SK-N-MC (cell line): Measurements from ENCODE around the gene SNAPC2.

Experiments used
- EZH2 ChIP-seq: fragments of 200-600 bp; sonication (generic); IDR thresholded peaks from one replicate; pipeline ENCODE4 v1.6.1; 2017; ENCODE audit warnings: antibody characterized with exemption
- POLR2AphosphoS5 ChIP-seq: IDR thresholded peaks from 2 replicates; pipeline ENCODE4 v1.6.1; 2012; ENCODE audit warnings: mild to moderate bottlenecking, low read depth, low read length, borderline replicate concordance

GRCh38 chr19:7971553-7972520 is 51.7 kb downstream of the SNAPC2 start:
- TF ChIP-seq EZH2 = no peak
- no peak; the same call in 1 of the 2 replicates for TF ChIP-seq POLR2AphosphoS5
